GM21360 (cell line): ENCODE measurements around the gene ZNHIT1.
"Not testable (repeated sequence)": the region's sequence is repeated elsewhere in the genome, so short reads cannot be mapped to it uniquely, and the experiment has no call there.

Experiments
- ATAC-seq: cut with Tn5 transposase; IDR thresholded peaks from one replicate; pipeline ENCODE4 v1.9.1; 2021; ENCODE audit warnings: mild to moderate bottlenecking, moderate library complexity; ENCODE audit not compliant: unreplicated experiment

ZNHIT1 gene

GRCh38 chr7:101186844-101187428, 31.0 kb upstream of the ZNHIT1 start:
- ATAC-seq = no peak

GRCh38 chr7:101189109-101189508, 28.9 kb upstream of the ZNHIT1 start:
- no peak for ATAC-seq

DNA sequence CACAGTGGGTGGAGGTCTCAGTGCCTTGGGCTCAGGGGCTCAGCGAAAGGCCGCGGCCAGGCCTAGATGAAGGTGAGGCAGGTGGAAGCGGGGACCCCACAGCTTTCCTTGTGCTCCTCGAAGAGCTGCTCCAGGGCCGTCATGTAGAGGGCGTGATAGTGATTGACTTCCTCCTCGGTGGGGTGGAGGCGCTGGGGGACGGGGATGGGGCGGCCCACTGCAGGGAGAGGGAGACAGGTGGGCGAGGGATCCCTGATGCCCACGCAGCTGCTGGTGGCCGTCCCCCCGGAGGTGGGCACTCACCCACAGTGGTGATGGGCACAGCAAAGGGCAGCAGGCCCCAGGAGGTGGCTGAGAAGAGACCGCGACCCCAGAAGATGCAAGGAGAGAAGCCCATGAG, 22.1 kb upstream of the ZNHIT1 start:
- no peak for ATAC-seq

DNA sequence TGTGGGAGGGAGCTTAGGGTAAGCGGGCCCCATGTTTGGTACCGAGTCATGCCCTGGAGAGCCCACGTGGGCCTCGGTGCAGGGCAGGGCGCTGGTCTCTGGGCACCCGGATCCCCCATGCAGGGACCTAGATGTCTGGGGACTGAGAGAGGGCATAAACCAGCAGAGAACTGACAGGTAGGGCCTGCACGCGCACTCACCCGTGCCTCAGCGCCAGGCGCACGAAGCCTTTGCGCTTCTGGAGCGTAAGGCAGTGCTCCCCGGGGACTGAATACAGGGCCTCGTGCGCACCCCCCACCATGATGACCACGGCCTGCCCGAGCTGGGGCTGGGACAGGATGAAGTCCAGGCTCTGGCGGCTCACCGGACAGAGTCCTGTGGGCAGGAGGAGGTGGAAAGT, 20.0 kb upstream of the ZNHIT1 start:
- ATAC-seq = no peak

- ATAC-seq = no peak
Measured at GRCh38 chr7:101198476-101198875, 19.5 kb upstream of the ZNHIT1 start.

GRCh38 chr7:101199522-101199921, 18.4 kb upstream of the ZNHIT1 start:
- not testable (repeated sequence) for ATAC-seq

DNA sequence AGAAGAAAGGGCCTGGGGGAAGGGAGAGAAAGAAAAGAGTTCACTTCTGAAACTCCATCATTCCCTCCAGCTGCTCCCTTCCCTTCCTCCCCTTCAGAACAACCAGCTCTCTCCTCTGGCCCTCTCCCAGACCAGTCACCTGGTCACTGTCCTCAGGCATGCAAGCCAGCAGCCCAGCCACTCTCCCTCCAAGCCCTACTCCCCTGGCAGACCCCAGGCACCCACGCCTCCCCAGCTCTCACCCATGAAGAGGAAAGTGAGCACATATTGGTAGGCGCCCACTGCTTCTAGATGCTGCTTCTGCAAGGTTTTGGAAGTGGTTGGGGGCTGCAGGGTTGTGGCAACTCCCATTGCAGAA, 17.5 kb upstream of the ZNHIT1 start:
- no peak for ATAC-seq

- ATAC-seq = no peak
Measured at GRCh38 chr7:101200862-101201599, 16.9 kb upstream of the ZNHIT1 start, which contains the start of gene MOGAT3. TSS of gene MOGAT3 (minus strand) at chr7:101201036. CDS start at chr7:101200854, 182 bp downstream.

GRCh38 chr7:101201695-101202602, 16.0 kb upstream of the ZNHIT1 start:
- ATAC-seq = no peak

DNA sequence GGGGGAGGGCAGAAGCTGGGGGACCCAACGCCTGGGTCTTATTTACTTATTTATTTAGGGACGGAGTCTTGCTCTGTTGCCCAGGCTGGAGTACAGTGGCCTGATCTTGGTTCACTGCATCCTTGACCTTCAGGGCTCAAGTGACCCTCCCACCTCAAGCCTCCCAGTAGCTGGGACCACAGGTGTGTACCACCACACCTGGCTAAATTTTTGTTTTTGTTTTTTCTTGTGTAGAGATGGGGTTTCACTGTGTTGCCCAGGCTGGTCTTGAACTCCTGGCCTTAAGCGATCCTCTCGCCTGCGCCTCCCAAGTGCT, 15.4 kb upstream of the ZNHIT1 start:
- no peak for ATAC-seq

- ATAC-seq = not testable (repeated sequence)
Measured at GRCh38 chr7:101203740-101204738, 13.9 kb upstream of the ZNHIT1 start.

GRCh38 chr7:101205901-101206664, 11.9 kb upstream of the ZNHIT1 start:
- no peak for ATAC-seq

DNA sequence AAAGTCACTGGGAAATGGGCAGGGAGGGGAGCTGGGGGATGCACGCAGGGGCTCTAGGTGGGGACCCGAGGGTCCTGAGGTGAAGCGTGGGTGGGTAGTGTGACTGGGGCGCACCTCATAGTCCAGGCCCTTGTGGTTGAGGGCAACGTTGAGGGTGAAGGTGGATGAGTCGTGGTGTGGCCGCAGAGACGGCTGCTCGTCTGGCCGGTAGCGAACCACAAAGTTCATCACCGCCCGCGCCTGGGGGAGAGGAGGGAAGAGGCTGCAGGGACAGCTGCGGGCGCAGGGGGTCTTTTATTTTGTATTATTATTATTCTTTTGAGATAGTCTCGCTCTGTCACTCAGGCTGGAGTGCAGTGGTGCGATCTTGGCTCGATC, 11.3 kb upstream of the ZNHIT1 start:
- no peak for ATAC-seq

- ATAC-seq = no peak
Measured at GRCh38 chr7:101207459-101207858, 10.5 kb upstream of the ZNHIT1 start.

DNA sequence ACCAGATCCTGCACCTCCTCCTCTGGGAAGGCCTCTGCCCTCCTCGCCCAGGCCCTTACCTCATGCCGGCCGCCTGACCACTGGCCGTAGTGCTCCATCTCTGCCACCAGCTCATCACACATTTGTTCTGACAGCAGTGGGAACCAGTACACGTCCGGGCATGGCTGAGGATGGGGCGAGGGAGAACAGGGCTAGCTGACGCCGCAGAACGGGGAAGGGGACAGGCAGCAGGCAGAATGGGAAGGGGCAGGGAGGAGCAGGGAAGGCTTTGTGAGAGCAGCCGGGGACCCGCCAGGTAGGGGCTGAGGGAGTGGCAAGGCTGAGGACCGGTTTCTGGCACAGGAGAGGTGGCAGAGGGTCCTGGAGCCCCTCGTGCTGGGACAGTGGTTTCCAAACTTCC, 9.2 kb upstream of the ZNHIT1 start:
- ATAC-seq = no peak

GRCh38 chr7:101210143-101210542, 7.8 kb upstream of the ZNHIT1 start:
- ATAC-seq = no peak

DNA sequence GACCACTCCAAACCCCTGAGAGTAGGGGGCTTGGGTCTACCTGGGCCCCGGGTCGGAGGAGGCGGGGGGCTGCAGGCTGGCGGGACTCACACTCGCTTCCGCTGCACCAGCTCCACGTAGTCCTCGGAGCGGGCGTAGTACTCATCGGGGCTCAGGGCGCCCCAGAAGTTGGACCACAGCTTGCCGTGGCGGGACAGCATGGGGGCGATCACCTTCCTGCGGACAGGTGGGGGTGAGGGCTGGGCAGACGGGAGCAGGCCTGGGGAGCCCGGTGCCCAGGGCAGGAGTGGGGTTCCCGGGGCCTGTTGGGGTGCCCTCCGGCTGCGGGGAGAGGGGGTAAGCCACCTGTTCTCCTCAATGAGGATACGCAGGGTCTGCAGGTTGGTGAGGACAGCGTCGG, 6.5 kb upstream of the ZNHIT1 start:
- ATAC-seq = no peak

- no peak for ATAC-seq
Measured at GRCh38 chr7:101212014-101212413, 6.0 kb upstream of the ZNHIT1 start.

DNA sequence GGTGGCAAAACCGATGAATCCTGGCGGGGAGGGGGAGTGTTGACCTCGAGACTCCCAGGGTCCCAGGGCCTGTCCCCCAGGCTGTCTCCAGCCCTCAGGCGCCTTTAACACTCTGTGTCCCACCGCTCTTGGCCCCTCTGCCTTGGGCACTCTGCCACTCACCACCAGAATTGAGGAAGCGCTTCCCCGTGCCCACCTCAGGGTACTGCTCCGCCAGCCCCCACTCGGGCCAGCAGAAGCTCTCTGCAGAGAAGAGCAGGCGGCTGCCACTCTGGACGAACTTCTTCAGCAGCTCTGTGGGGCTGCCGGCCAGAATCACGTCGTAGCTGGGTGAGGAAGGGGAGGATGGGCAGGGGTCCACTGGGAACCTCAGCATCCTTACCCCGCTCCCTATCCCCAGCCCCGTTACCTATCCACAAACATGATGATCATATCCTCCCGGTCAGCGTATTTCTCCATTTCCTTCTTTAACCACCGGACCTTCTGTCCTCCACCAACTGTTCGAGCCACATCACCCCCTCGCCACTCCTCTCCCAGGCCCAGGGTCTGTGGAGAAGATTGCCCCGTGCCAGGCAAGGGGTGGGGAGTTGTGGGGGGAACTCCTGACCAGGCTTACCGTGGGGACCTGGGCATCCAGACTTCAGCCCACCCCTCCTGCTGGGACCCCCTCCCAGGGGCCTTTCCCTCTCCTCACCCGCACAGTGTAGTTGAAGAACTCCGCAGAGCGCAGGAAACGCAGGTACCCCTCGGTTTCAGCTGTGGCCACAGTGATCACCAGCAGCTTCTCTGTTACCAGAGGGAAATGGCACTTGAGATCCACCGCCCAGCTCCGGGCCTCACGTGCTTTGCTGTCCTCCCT, 1.7 kb upstream of the ZNHIT1 start:
- ATAC-seq = no peak
